B cell (primary cell): ENCODE measurements around the gene C12orf56.

ENCODE experiments used
- EZH2 ChIP-seq: IDR thresholded peaks from 2 replicates; pipeline ENCODE4 v1.6.1; 2012; ENCODE audit warnings: borderline replicate concordance, low read depth, mild to moderate bottlenecking, moderate library complexity, low read length; ENCODE audit not compliant: insufficient read depth, poor library complexity, severe bottlenecking
- TF ChIP-seq, protein P1 (sequence below): fragments of 200-600 bp; IDR thresholded peaks from one replicate; pipeline ENCODE4 v1.8.0; 2022; ENCODE audit warnings: antibody characterized with exemption, mild to moderate bottlenecking

DNA sequence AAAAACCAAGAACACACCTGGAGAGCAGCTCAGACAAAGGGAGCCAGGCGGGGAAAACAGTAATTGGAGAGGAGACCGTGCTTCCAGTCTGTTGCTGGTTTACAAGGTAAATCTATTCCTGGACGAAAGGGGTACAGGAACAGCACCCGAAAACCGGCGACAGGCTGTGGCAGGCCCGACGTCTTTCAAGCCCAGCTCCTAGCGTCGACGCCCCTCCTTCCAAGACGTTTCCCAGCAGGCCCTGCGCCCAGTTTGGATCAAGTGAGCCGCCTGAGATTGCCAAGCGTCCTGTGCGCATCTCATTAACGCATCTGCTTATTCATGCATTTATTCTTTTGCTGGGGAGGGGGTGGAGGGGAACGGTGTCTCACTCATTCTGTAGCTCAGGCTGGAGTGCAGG is 1.4 kb downstream of the C12orf56 start:
- TF ChIP-seq, protein P1, sequence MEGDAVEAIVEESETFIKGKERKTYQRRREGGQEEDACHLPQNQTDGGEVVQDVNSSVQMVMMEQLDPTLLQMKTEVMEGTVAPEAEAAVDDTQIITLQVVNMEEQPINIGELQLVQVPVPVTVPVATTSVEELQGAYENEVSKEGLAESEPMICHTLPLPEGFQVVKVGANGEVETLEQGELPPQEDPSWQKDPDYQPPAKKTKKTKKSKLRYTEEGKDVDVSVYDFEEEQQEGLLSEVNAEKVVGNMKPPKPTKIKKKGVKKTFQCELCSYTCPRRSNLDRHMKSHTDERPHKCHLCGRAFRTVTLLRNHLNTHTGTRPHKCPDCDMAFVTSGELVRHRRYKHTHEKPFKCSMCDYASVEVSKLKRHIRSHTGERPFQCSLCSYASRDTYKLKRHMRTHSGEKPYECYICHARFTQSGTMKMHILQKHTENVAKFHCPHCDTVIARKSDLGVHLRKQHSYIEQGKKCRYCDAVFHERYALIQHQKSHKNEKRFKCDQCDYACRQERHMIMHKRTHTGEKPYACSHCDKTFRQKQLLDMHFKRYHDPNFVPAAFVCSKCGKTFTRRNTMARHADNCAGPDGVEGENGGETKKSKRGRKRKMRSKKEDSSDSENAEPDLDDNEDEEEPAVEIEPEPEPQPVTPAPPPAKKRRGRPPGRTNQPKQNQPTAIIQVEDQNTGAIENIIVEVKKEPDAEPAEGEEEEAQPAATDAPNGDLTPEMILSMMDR: no peak
- TF ChIP-seq EZH2: no peak
